ENCODE results near the gene CD109.
A peak's percentile ranks its signal among the peaks of the same experiment; 100 is the strongest.

Gene CD109

GRCh38 chr6:73695619-73696421 is at the start of gene CD109:
Gene CD109 (plus strand): TSS chr6:73696203. CDS start chr6:73696216, 13 bp downstream.
- peak; percentile 55 for TF ChIP-seq POLR2A (IDR thresholded peaks at IDR 0.05; ENCODE audit: low read length)
- TF ChIP-seq GATA1 (IDR thresholded peaks at IDR 0.05; ENCODE audit: low read depth, low read length), result no peak

DNA sequence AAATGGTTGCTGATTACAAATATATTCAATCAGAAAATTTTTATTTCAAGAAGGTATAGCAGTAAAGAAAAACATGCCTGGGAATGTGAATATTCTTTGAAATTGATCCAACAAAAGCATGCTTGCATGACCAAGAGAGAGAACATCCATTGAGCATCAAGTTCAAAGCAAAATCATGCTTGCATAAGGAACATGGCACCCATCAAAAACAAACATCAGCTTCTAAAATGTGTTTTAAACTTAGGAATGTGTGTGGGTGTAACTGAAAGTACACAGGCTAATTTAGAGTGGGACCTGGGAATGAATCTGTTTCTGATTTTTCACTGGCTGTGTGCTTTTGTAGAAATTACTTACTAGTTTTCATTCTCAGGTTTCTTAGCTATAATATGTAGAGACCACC is 47.8 kb upstream of the CD109 start:
- no peak for DNase-seq
- TF ChIP-seq GATA1 (IDR thresholded peaks at IDR 0.05; ENCODE audit: low read depth, low read length) (no peak), POLR2A (IDR thresholded peaks at IDR 0.05; ENCODE audit: low read length) (no peak)

More at GRCh38 chr6:73695619-73696421, at the start of gene CD109:
- DNase-seq, result peak; percentile 32 to 43

DNA sequence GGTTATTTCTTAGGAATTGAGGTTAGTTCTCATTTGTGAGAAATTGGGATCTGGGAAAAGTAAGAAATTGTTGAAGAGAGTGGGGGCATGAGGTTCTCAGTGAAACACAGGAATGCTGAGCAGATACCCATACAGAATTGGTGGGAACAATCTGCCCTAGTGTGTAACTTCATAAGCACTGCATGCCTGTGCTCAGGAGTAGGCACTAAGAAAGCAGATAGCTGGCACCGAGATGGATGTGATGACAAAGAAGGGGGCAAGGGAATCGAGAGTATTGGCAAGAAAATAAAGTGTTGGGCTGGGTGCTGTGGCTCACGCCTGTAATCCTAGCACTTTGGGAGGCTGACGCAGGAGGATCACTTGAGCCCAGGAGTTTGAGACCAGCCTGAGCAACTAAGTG is 46.2 kb upstream of the CD109 start:
- no peak for TF ChIP-seq GATA1 (IDR thresholded peaks at IDR 0.05; ENCODE audit: low read depth, low read length)
- no peak for TF ChIP-seq POLR2A (IDR thresholded peaks at IDR 0.05; ENCODE audit: low read length)
- DNase-seq, result no peak

DNA sequence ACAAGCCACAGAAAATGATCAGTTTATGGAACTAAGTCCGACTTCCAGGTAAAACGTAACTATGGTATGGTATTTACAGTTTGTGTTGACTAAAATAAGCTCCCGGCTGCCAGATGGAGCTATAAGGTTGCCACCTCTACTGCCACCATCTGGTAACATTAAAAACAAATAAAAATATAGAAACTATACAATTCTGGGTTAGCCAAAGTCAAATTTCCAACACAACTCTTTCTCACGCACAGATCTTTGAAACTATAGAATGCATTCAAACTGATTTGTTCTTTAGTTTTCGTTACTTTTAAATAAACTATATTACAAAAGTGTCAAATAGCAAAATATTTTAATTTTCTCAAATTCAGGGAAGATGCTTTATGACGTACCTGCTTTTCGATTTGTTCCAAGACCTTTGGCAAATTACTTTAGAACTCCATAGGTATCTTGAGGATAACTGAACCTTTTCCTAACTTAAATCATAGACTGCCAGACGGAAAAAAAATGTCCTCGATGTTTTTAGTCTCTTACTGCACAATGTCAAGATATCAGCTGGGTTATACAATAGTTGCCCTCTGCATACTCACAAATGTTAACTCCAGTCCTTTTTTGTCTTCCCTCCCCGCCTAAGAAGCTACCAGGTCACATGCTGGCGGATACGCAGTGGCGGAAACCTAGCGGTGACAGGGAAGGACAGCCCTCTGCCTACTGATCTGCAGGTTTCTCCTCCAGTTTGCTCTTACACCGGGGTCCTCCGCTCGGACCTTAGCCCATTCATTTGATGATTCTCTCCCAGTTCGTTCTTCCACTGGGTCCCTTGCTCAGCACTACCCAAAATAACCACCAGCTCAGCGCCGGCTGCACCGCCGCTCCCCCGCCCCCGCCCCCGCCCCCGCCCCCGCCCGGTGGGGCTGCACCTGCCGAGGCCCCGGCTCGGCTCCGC is 43.1 kb upstream of the CD109 start:
- TF ChIP-seq GATA1 (IDR thresholded peaks at IDR 0.05; ENCODE audit: low read depth, low read length) (no peak), POLR2A (IDR thresholded peaks at IDR 0.05; ENCODE audit: low read length) (no peak)
- DNase-seq, result peak; percentile 78 to 81

DNA sequence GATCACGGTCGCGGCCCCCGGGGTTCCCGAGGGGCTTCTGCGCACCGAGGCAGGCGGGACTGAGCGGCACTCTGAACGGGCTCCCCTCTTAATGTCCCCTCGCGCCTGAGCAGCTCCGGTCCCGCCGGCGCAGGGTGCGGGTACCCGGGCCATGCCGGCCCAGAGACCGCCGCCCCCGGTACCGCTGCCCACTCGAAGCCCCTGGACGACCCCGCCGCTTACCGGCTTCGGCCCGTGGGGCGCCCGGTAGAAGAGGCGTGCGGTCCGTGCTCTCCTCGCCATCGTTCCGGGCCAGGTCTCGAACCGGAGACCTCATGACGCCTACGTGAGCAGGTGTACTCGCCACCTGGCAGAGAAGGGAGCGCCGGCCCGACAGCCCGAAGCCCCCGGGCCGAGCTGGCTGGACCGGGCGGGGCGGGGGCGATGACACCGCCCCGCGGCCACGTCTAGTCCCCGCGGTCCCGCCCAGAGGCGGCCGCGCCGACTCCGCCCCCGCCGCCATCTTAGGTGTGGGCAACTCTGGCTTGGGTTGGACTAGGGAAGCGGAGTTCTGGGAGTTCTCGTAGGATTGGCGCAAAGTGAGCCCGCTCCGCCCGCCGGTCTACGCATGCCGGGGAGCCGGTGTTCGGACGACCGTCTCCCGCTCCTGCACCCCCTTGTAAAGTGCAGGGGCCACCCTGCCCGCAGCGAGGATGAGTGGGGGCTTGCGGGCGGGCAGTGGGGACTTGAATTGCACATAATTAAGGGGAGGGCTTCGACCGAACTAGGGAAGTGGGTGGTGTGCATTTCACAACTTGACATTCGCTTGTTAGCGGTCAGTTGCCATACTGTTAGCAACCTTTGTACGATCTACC is 42.2 kb upstream of the CD109 start, which contains the start of gene SLC17A5:
TSS of gene SLC17A5 (minus strand) at position 422 of the 854 bp plus-strand sequence. CDS start at position 316, 106 bp downstream.
- peak; percentile 92 to 94 for DNase-seq
- TF ChIP-seq GATA1 (IDR thresholded peaks at IDR 0.05; ENCODE audit: low read depth, low read length) (no peak), POLR2A (IDR thresholded peaks at IDR 0.05; ENCODE audit: low read length) (peak; percentile 74)

GRCh38 chr6:73655341-73655917 is 40.6 kb upstream of the CD109 start:
- DNase-seq, result no peak
- TF ChIP-seq GATA1 (IDR thresholded peaks at IDR 0.05; ENCODE audit: low read depth, low read length), result no peak
- TF ChIP-seq POLR2A (IDR thresholded peaks at IDR 0.05; ENCODE audit: low read length), result no peak

- no peak for DNase-seq
- TF ChIP-seq POLR2A (IDR thresholded peaks at IDR 0.05; ENCODE audit: low read length) (no peak), GATA1 (IDR thresholded peaks at IDR 0.05; ENCODE audit: low read depth, low read length) (no peak)
Measured at GRCh38 chr6:73656531-73657145, 39.4 kb upstream of the CD109 start.

GRCh38 chr6:73657201-73657600 is 38.8 kb upstream of the CD109 start:
- DNase-seq, result peak; percentile 7 to 22
- no peak for TF ChIP-seq GATA1 (IDR thresholded peaks at IDR 0.05; ENCODE audit: low read depth, low read length)
- no peak for TF ChIP-seq POLR2A (IDR thresholded peaks at IDR 0.05; ENCODE audit: low read length)

- TF ChIP-seq GATA1 (IDR thresholded peaks at IDR 0.05; ENCODE audit: low read depth, low read length) (no peak), POLR2A (IDR thresholded peaks at IDR 0.05; ENCODE audit: low read length) (no peak)
- no peak for DNase-seq
Measured at GRCh38 chr6:73664701-73665100, 31.3 kb upstream of the CD109 start.

GRCh38 chr6:73665686-73666319 is 30.2 kb upstream of the CD109 start:
- TF ChIP-seq POLR2A (IDR thresholded peaks at IDR 0.05; ENCODE audit: low read length) (no peak), GATA1 (IDR thresholded peaks at IDR 0.05; ENCODE audit: low read depth, low read length) (no peak)
- DNase-seq, result no peak

- no peak for DNase-seq
Measured at GRCh38 chr6:73666393-73666792, 29.6 kb upstream of the CD109 start.

GRCh38 chr6:73667798-73668197 is 28.2 kb upstream of the CD109 start:
- no peak for DNase-seq
- no peak for TF ChIP-seq GATA1 (IDR thresholded peaks at IDR 0.05; ENCODE audit: low read depth, low read length)
- TF ChIP-seq POLR2A (IDR thresholded peaks at IDR 0.05; ENCODE audit: low read length), result no peak

More at GRCh38 chr6:73666393-73666792, 29.6 kb upstream of the CD109 start:
- TF ChIP-seq GATA1 (IDR thresholded peaks at IDR 0.05; ENCODE audit: low read depth, low read length) (no peak), POLR2A (IDR thresholded peaks at IDR 0.05; ENCODE audit: low read length) (no peak)

Data from erythroblast (primary cell).